HEK293 (cell line): ENCODE measurements around the gene SMARCD1.

Source experiments
- BCL11A ChIP-seq: fragments of 450-650 bp; formaldehyde crosslinking; IDR thresholded peaks from 2 replicates; pipeline ENCODE4 v1.5.1; 2016; ENCODE audit warnings: low read depth, missing biosample characterization, missing genetic modification characterization
- BCL11B ChIP-seq: fragments of 450-650 bp; formaldehyde crosslinking; IDR thresholded peaks from 2 replicates; pipeline ENCODE4 v1.5.1; 2016; ENCODE audit warnings: low read depth, missing biosample characterization, missing genetic modification characterization
- BCL6B ChIP-seq: fragments of 450-650 bp; formaldehyde crosslinking; IDR thresholded peaks from 2 replicates; pipeline ENCODE4 v1.5.1; 2017; ENCODE audit warnings: missing biosample characterization, missing genetic modification characterization
- CTCF ChIP-seq: fragments of 450-650 bp; formaldehyde crosslinking; IDR thresholded peaks from 2 replicates; pipeline ENCODE4 v1.5.1; 2016; ENCODE audit warnings: missing biosample characterization, missing genetic modification characterization
- GLIS1 ChIP-seq: fragments of 450-650 bp; formaldehyde crosslinking; IDR thresholded peaks from 2 replicates; pipeline ENCODE4 v1.5.1; 2016; ENCODE audit warnings: missing biosample characterization, missing genetic modification characterization
- INSM2 ChIP-seq: fragments of 450-650 bp; formaldehyde crosslinking; IDR thresholded peaks from 2 replicates; pipeline ENCODE4 v1.5.1; 2016; ENCODE audit warnings: missing biosample characterization, missing genetic modification characterization
- KLF9 ChIP-seq: fragments of 450-650 bp; formaldehyde crosslinking; IDR thresholded peaks from 2 replicates; pipeline ENCODE4 v1.5.1; 2016; ENCODE audit warnings: missing biosample characterization, missing genetic modification characterization, low read depth
- PRDM4 ChIP-seq: fragments of 450-650 bp; formaldehyde crosslinking; IDR thresholded peaks from 2 replicates; pipeline ENCODE4 v1.5.1; 2017; ENCODE audit warnings: missing biosample characterization, missing genetic modification characterization
- REST ChIP-seq: fragments of 450-650 bp; formaldehyde crosslinking; IDR thresholded peaks from 2 replicates; pipeline ENCODE4 v1.5.1; 2016; ENCODE audit warnings: missing biosample characterization, missing genetic modification characterization
- ZBTB17 ChIP-seq: fragments of 450-650 bp; formaldehyde crosslinking; IDR thresholded peaks from 2 replicates; pipeline ENCODE4 v1.5.1; 2016; ENCODE audit warnings: missing biosample characterization, missing genetic modification characterization
- ZFP3 ChIP-seq: fragments of 450-650 bp; formaldehyde crosslinking; IDR thresholded peaks from 2 replicates; pipeline ENCODE4 v1.5.1; 2016; ENCODE audit warnings: low read depth, missing biosample characterization, missing genetic modification characterization
- ZNF10 ChIP-seq: fragments of 450-650 bp; formaldehyde crosslinking; IDR thresholded peaks from 2 replicates; pipeline ENCODE4 v1.5.1; 2017; ENCODE audit warnings: missing biosample characterization, missing genetic modification characterization
- ZNF133 ChIP-seq: fragments of 450-650 bp; formaldehyde crosslinking; IDR thresholded peaks from 2 replicates; pipeline ENCODE4 v1.5.1; 2016; ENCODE audit warnings: missing biosample characterization, missing genetic modification characterization
- ZNF202 ChIP-seq: fragments of 450-650 bp; formaldehyde crosslinking; IDR thresholded peaks from 2 replicates; pipeline ENCODE4 v1.5.1; 2016; ENCODE audit warnings: missing biosample characterization, missing genetic modification characterization, borderline replicate concordance
- ZNF214 ChIP-seq: fragments of 450-650 bp; formaldehyde crosslinking; IDR thresholded peaks from 2 replicates; pipeline ENCODE4 v1.5.1; 2017; ENCODE audit warnings: missing biosample characterization, mild to moderate bottlenecking, missing genetic modification characterization, borderline replicate concordance
- ZNF239 ChIP-seq: fragments of 450-650 bp; formaldehyde crosslinking; IDR thresholded peaks from 2 replicates; pipeline ENCODE4 v1.5.1; 2016; ENCODE audit warnings: missing biosample characterization, missing genetic modification characterization
- ZNF37A ChIP-seq: fragments of 450-650 bp; IDR thresholded peaks from 2 replicates; pipeline ENCODE4 v1.5.1; 2018; ENCODE audit warnings: missing biosample characterization, missing genetic modification characterization
- ZNF404 ChIP-seq: fragments of 450-650 bp; formaldehyde crosslinking; IDR thresholded peaks from 2 replicates; pipeline ENCODE4 v1.5.1; 2017; ENCODE audit warnings: missing biosample characterization, missing genetic modification characterization
- ZNF416 ChIP-seq: fragments of 450-650 bp; formaldehyde crosslinking; IDR thresholded peaks from 2 replicates; pipeline ENCODE4 v1.5.1; 2016; ENCODE audit warnings: missing biosample characterization, missing genetic modification characterization
- ZNF473 ChIP-seq: fragments of 450-650 bp; formaldehyde crosslinking; IDR thresholded peaks from 2 replicates; pipeline ENCODE4 v1.5.1; 2017; ENCODE audit warnings: missing biosample characterization, missing genetic modification characterization
- ZNF514 ChIP-seq: fragments of 450-650 bp; formaldehyde crosslinking; IDR thresholded peaks from 2 replicates; pipeline ENCODE4 v1.5.1; 2016; ENCODE audit warnings: missing biosample characterization, missing genetic modification characterization
- ZNF530 ChIP-seq: fragments of 450-650 bp; formaldehyde crosslinking; IDR thresholded peaks from 2 replicates; pipeline ENCODE4 v1.5.1; 2016; ENCODE audit warnings: low read depth, missing biosample characterization, missing genetic modification characterization
- ZNF548 ChIP-seq: fragments of 450-650 bp; formaldehyde crosslinking; IDR thresholded peaks from 2 replicates; pipeline ENCODE4 v1.5.1; 2016; ENCODE audit warnings: missing biosample characterization, missing genetic modification characterization
- ZNF549 ChIP-seq: fragments of 450-650 bp; IDR thresholded peaks from 2 replicates; pipeline ENCODE4 v1.5.1; 2018; ENCODE audit warnings: missing biosample characterization, missing genetic modification characterization, mild to moderate bottlenecking, inconsistent platforms, moderate library complexity
- ZNF585B ChIP-seq: fragments of 450-650 bp; formaldehyde crosslinking; IDR thresholded peaks from 2 replicates; pipeline ENCODE4 v1.5.1; 2016; ENCODE audit warnings: missing biosample characterization, missing genetic modification characterization
- ZNF600 ChIP-seq: fragments of 450-650 bp; formaldehyde crosslinking; IDR thresholded peaks from 2 replicates; pipeline ENCODE4 v1.5.1; 2016; ENCODE audit warnings: missing biosample characterization, missing genetic modification characterization
- ZNF664 ChIP-seq: fragments of 450-650 bp; formaldehyde crosslinking; IDR thresholded peaks from 2 replicates; pipeline ENCODE4 v1.5.1; 2016; ENCODE audit warnings: missing biosample characterization, missing genetic modification characterization
- ZNF692 ChIP-seq: fragments of 450-650 bp; formaldehyde crosslinking; IDR thresholded peaks from 2 replicates; pipeline ENCODE4 v1.5.1; 2016; ENCODE audit warnings: missing biosample characterization, missing genetic modification characterization

SMARCD1 gene

GRCh38 chr12:50084775-50085614 is at the start of gene SMARCD1 (continued):
- TF ChIP-seq KLF9 (peak; percentile 84; the same call in 1 of the 2 replicates), ZNF202 (tag by site-specific recombination) (no peak), ZNF585B (tag by site-specific recombination) (no peak), BCL11B (tag by site-specific recombination) (no peak), ZNF239 (tag by site-specific recombination) (no peak), ZNF416 (no peak), PRDM4 (tag by site-specific recombination) (no peak), ZNF10 (tag by site-specific recombination) (no peak), ZBTB17 (tag by site-specific recombination) (no peak; the same call in 1 of the 2 replicates), ZNF548 (no peak), ZNF600 (tag by site-specific recombination) (no peak), ZNF664 (tag by site-specific recombination) (no peak), ZNF473 (tag by site-specific recombination) (no peak), ZNF133 (tag by site-specific recombination) (no peak), ZNF37A (tag by site-specific recombination) (no peak), INSM2 (tag by site-specific recombination) (no peak), ZNF404 (tag by site-specific recombination) (no peak), ZNF692 (no peak), GLIS1 (peak; percentile 69), ZFP3 (tag by site-specific recombination) (no peak), CTCF (peak; percentile 65), BCL11A (tag by site-specific recombination) (no peak), ZNF214 (tag by site-specific recombination) (no peak), BCL6B (tag by site-specific recombination) (no peak), ZNF530 (no peak), REST (no peak), ZNF549 (no peak), ZNF514 (no peak)
